DOHH2 (cell line): Measurements from ENCODE around the gene CHAC2.

Experiments
- EZH2phosphoT487 ChIP-seq: fragments of 200-600 bp; sonication (generic); IDR thresholded peaks from 2 replicates; pipeline ENCODE4 v1.6.1; 2017; ENCODE audit warnings: borderline replicate concordance, mild to moderate bottlenecking, antibody characterized with exemption, low read length, moderate library complexity, mixed read lengths
- TF ChIP-seq, protein P1 (sequence below): fragments of 200-600 bp; sonication (generic); IDR thresholded peaks from one replicate; pipeline ENCODE4 v1.5.1; 2014; ENCODE audit warnings: antibody characterized with exemption, mild to moderate bottlenecking, low read depth, low read length; ENCODE audit not compliant: poor library complexity, severe bottlenecking

DNA sequence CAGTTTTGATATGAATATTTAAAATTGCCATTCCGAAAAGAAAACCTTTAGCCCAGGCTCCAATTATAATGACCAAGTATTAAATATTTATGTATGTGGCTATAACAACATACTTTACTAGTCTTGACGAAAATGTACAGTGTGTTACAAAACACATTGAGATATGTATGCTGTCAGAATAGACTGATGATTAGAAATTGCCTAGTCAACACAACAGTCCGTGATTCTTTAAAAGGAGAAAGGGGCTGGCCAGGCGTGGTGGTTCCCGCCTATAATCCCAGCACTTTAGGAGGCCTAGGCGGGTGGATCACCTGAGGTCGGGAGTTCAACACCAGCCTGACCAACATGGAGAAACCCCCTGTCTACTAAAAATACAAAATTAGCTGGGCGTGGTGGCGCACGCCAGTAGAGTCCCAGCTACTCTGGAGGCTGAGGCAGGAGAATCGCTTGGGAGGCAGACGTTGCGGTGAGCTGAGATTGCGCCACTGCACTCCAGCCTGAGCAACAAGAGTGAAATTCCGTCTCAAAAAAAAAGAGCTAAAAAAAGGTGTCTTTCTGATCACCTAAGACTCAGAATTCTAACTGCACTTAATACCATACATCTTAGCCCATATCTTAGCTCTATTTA lies 1.8 kb downstream of the CHAC2 start:
- TF ChIP-seq, protein P1, sequence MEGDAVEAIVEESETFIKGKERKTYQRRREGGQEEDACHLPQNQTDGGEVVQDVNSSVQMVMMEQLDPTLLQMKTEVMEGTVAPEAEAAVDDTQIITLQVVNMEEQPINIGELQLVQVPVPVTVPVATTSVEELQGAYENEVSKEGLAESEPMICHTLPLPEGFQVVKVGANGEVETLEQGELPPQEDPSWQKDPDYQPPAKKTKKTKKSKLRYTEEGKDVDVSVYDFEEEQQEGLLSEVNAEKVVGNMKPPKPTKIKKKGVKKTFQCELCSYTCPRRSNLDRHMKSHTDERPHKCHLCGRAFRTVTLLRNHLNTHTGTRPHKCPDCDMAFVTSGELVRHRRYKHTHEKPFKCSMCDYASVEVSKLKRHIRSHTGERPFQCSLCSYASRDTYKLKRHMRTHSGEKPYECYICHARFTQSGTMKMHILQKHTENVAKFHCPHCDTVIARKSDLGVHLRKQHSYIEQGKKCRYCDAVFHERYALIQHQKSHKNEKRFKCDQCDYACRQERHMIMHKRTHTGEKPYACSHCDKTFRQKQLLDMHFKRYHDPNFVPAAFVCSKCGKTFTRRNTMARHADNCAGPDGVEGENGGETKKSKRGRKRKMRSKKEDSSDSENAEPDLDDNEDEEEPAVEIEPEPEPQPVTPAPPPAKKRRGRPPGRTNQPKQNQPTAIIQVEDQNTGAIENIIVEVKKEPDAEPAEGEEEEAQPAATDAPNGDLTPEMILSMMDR: no peak
- TF ChIP-seq EZH2phosphoT487: no peak
